ENCODE results near the gene NFKB2.

NFKB2 gene

DNA sequence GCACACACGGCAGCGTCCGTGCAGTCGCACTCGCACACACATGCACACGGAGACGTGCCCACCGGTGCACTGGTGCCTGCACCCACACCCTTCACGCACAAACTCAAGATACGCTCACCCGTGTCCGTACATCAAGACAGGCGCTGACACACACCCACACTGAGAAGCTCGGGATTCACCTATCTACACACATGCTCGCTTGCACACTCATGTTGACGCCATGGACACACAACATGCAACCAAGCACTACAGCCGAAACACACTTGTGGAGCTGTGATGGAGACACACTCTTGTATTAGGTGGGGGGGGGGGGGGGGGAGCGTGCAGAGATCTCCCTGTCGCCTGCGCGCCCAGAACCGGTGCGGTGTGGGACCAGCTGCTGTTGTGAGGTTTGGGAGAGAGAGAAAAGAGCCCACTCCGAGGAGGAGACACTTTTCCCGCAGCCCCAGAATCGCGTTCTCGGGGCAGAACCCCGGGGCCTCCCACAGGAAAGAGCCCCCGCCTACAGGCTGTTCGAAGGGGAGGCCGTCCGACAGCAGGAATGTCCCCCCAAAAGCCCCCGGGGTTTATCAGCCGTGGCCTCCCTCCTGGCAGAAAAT, 605 bp upstream of the NFKB2 start:
- DNase-seq (ENCODE audit: low read depth, low spot score), result no peak

DNA sequence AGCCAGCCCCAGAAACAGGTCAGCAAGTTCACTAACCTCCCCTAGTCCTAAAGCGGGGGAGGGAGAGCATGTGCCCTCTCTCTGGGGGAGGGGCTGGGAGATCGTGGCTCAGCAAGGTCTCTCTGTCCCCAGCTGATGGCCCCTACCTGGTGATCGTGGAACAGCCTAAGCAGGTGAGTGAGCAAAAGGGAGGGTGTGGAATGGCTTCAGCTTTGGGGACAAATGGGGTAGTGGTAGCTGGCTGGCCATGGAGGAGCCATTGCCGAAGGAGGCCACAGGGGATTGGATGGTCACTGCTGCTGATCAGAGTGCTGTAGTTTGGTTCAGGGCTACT, 779 bp downstream of the NFKB2 start:
- no peak for DNase-seq (ENCODE audit: low read depth, low spot score)

DNA sequence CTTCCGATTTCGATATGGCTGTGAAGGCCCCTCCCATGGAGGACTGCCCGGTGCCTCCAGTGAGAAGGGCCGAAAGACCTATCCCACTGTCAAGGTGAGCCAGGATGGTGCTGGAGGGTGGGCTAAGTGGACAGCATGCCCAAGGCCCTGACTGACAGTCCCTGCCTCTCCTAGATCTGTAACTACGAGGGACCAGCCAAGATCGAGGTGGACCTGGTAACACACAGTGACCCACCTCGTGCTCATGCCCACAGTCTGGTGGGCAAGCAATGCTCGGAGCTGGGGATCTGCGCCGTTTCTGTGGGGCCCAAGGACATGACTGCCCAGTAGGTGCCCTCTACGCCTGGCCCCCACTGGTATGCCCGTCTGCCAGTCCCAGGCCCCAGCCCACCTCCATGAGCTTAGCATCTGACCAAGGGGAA, 1.2 kb downstream of the NFKB2 start:
- DNase-seq (ENCODE audit: low read depth, low spot score), result no peak

DNA sequence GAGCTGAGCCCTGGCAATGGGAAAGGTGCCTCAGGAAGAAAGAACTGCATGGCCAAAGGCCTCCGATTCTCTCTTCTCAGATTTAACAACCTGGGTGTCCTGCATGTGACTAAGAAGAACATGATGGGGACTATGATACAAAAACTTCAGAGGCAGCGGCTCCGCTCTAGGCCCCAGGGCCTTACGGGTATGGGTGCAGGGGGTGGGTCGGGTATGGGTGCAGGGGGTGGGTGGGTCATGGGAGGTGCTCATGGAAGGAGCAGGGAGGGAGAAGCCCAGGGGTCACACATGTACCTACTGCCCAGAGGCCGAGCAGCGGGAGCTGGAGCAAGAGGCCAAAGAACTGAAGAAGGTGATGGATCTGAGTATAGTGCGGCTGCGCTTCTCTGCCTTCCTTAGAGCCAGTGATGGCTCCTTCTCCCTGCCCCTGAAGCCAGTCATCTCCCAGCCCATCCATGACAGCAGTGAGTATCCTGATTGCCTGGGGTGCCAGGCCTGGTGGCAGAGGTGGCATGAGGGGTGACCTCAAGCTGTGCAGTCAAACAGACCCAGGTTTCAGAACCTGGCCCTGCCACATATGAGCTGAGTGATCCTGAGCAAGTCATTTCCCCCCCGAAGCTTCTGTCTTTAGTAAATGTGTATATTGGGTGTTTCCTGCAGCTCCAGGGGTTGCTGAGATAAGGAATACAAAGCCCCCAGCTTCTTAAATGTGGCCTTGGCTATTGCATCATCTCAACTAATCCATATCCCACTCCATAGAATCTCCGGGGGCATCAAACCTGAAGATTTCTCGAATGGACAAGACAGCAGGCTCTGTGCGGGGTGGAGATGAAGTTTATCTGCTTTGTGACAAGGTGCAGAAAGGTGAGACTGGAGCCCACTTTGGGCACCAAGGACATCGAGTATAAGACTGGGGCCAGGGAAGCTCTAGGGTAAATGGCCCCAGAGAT, 2.0 kb downstream of the NFKB2 start:
- DNase-seq (ENCODE audit: low read depth, low spot score), result no peak

DNA sequence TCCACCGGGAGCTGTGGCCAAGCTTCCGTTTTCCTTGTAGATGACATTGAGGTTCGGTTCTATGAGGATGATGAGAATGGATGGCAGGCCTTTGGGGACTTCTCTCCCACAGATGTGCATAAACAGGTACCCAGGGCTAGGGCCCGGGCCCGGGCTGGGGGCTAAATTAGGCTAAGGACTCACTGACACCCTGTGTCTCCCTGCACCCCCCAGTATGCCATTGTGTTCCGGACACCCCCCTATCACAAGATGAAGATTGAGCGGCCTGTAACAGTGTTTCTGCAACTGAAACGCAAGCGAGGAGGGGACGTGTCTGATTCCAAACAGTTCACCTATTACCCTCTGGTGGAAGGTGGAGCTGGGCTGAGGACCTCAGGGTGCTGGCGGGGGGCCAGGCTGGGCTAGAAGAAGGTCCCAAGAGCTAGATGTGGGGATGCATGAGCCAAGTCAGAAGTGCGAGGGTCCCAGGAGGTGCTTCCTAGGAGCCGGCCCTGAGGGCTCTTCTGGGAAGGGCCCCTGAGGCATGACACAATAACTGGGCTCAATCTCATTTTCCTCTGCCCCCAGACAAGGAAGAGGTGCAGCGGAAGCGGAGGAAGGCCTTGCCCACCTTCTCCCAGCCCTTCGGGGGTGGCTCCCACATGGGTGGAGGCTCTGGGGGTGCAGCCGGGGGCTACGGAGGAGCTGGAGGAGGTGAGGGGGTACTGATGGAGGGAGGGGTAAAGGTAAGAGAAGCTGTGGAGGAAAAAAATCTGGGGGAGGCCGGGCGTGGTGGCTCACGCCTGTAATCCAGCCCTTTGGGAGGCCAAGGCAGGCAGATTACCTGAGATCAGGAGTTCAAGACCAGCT, 2.9 kb downstream of the NFKB2 start:
- DNase-seq (ENCODE audit: low read depth, low spot score), result no peak

DNA sequence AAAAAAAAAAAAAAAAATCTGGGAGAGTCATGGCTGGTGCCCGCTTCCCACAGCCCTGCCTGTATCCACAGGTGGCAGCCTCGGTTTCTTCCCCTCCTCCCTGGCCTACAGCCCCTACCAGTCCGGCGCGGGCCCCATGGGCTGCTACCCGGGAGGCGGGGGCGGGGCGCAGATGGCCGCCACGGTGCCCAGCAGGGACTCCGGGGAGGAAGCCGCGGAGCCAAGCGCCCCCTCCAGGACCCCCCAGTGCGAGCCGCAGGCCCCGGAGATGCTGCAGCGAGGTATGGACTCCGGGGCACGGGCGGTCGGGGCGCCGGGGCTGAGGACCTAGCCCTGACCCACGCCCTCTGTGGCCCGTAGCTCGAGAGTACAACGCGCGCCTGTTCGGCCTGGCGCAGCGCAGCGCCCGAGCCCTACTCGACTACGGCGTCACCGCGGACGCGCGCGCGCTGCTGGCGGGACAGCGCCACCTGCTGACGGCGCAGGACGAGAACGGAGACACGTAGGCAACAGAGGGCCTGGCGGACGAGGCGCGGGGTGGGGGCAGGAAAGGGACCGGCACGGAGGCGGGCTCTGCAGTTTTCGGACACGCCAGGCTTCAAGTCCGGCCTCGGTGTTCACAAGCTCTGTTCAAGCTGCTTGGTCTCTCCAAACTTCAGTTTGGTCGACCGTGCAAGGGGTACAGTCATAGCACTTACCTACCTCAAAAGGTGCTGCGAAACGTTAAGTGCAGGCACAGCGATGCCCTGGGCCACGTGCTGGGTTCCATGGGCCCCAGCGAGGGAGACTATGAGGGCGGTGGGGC, 3.9 kb downstream of the NFKB2 start:
- DNase-seq (ENCODE audit: low read depth, low spot score), result no peak

DNA sequence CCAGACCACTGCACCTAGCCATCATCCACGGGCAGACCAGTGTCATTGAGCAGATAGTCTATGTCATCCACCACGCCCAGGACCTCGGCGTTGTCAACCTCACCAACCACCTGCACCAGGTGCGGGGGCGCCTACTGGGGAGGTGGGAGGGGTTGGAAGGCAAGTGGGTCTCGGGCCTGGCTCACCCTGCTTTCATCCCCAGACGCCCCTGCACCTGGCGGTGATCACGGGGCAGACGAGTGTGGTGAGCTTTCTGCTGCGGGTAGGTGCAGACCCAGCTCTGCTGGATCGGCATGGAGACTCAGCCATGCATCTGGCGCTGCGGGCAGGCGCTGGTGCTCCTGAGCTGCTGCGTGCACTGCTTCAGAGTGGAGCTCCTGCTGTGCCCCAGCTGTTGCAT, 4.6 kb downstream of the NFKB2 start:
- no peak for DNase-seq (ENCODE audit: low read depth, low spot score)

DNA sequence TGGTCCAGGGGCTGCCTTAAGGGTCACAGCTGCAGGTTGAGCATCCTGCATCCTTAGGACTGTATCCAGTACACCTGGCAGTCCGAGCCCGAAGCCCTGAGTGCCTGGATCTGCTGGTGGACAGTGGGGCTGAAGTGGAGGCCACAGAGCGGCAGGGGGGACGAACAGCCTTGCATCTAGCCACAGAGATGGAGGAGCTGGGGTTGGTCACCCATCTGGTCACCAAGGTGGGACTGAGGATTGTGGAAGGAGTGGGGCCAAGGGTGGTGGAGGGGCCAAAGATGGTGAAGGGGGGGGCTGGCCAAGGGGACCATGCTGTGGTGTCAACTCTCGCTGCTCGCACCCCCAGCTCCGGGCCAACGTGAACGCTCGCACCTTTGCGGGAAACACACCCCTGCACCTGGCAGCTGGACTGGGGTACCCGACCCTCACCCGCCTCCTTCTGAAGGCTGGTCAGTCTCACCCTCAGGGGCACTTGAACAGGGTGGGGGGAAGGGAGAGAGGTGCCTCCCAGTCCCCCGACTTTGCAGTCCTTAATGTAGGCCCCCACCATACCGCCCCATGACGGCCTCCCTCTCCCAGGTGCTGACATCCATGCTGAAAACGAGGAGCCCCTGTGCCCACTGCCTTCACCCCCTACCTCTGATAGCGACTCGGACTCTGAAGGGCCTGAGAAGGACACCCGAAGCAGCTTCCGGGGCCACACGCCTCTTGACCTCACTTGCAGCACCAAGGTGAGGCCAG, 5.3 kb downstream of the NFKB2 start:
- no peak for DNase-seq (ENCODE audit: low read depth, low spot score)

DNA sequence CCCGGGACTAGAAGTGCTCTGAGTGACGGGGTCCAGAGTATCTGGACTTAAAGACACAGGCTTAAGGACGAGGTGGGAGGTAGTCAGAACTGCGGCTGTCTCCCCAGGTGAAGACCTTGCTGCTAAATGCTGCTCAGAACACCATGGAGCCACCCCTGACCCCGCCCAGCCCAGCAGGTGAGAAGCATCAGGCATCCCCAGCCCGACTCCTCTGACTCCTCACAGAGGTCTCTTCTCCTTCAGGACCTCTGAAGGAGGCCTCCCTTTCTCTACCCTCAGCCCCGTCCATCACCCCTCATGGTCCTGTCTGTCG, 5.8 kb downstream of the NFKB2 start:
- no peak for DNase-seq (ENCODE audit: low read depth, low spot score)

DNA sequence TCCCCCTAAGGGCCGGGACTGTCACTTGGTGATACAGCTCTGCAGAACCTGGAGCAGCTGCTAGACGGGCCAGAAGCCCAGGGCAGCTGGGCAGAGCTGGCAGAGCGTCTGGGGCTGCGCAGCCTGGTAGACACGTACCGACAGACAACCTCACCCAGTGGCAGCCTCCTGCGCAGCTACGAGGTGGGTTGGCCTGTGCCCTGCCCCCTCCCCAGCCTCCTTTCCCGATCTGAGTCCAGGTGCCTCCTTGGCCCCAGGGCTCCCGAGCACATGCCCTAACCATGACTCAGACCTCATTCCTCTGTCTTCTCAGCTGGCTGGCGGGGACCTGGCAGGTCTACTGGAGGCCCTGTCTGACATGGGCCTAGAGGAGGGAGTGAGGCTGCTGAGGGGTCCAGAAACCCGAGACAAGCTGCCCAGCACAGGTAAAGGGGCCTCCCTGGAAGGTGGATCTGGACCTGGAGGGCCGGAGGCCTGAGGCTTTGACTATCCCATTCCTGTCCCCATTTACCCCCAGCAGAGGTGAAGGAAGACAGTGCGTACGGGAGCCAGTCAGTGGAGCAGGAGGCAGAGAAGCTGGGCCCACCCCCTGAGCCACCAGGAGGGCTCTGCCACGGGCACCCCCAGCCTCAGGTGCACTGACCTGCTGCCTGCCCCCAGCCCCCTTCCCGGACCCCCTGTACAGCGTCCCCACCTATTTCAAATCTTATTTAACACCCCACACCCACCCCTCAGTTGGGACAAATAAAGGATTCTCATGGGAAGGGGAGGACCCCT, 6.4 kb downstream of the NFKB2 start:
- DNase-seq (ENCODE audit: low read depth, low spot score), result no peak

DNA sequence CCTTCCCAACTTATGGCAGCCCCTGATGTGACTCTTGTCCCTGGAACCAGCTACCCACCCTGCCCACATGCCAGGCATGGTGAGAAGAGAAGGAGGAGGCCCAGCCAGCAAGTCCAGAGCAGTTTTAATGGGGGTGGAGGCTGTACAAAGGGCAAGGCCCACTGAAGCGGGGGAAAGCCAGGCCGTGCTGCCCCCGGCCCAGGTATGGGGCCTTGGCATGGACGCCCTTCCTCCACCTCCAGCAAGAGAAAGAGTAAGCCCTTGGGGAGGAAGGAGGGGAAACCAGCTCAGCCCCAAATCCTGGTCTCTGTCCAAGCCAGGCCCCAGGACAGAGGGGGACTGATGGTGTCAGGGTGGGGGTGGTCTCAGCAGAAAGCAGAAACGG, 7.0 kb downstream of the NFKB2 start:
- no peak for DNase-seq (ENCODE audit: low read depth, low spot score)

DNA sequence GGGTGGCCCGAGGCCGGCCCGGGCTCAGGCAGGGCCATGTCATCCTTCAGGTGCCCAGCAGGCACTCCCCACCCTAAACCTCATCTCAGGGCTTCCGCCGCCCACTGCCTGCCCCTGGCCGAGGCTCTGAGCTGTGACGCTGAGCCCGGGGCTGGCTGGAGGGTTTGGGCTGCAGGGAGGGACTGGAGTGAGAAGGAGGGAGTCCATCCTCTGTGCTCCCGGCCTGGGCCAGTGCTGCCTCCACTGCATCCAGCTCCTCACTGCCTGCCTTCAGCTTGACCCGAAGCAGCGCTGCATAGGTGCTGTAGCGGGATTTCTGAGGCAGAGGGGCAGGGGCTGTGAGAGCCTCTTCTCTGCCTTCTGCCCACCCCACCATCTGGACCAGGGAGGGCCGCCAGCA, 7.6 kb downstream of the NFKB2 start:
- DNase-seq (ENCODE audit: low read depth, low spot score), result no peak

DNA sequence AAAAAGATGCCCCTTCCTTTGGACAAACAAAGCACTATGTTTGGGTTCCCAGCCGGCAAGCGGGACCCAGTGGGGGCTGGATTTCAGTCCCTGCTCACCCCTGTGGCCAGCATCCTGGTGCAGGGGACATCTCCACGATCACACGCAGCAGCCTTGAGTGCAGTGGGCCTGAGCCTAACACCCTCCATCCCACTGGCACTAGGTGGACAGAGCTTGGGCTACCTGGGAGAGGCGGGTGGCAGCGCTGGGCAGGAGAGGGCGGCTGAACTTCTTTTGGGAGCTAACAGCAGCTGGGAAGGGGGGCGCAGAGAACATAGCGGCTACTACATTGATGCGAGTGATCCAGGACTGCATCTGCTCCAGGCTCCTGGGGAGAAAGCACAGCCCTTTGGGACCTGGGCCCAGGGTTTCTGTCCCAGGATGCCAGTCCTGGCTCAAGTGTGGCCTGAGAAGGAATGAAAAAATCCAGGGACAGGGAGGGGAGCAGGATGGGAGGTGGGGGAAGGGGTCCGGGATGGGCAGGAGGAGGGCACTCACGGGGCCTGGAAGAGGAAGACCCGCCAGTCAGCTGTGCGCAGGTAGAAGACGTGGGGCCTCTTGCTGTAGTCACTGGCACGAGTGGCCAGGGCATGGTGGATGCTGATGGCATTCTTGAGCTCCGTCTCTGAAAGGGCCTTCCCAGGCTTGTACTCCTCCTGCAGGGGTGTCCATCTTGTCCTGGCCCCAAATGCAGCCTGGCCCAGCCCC, 9.0 kb downstream of the NFKB2 start:
- no peak for DNase-seq (ENCODE audit: low read depth, low spot score)

DNA sequence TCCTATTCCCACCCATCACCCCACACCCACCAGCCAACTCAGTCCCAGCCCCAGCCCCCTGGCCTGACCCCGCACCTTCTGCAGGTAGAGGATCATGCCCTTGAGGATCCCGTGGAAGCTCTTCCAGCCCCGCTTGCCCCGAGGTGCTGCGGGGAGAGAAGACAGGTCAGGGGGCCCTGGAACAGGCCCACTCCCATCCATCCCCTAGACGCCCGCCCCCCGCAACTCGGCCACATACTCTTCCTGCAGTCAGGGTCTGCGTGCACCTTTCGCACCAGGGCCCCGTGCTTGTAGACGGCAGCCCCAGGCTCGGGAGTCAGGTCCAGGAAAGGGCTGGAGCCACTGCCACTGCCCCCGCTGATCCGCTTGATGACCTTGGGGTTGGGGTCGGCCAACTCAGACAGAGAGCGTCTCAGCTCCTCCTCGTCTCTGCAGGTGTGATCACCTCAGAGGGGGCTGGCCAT, 9.6 kb downstream of the NFKB2 start:
- no peak for DNase-seq (ENCODE audit: low read depth, low spot score)

DNA sequence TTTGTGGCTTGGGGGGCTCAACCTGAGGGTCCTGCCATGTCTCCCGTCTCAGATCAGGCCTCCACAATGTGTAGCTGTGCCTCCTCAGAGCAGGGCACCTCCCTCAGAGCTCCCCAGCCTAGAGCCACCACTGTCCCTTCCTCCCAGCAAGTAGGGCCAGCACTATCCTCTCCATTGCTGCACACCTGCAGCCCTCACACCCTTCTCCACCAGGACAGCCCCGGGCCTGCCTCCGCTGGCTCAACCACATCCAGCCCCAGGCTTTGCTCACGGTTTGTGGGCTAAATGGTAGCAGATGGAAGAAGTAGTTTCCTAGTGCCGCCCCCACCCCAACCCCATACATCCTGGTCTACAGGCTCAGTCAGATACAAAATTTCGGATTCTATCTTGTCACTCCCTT, 10.1 kb downstream of the NFKB2 start:
- DNase-seq (ENCODE audit: low read depth, low spot score), result no peak

DNA sequence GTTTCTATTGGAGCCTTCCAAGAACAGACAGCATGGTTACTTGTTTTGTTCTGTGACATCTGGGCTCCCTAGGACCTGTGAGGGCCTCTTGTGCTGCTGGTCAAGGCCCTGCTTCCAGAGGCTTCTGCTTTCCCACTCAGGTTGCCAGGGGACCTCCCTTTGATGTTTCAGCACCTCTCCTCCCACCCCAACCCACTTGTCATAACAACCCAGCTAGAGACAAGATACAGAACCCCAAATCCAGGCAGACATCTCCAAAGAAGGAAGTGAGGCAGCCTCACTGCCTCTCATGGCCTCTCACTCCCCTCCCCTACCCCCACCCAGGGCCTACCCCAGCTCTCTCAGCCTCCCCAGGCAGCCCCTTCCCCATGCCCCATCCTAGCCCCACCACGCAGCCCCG, 11.3 kb downstream of the NFKB2 start:
- no peak for DNase-seq (ENCODE audit: low read depth, low spot score)

DNA sequence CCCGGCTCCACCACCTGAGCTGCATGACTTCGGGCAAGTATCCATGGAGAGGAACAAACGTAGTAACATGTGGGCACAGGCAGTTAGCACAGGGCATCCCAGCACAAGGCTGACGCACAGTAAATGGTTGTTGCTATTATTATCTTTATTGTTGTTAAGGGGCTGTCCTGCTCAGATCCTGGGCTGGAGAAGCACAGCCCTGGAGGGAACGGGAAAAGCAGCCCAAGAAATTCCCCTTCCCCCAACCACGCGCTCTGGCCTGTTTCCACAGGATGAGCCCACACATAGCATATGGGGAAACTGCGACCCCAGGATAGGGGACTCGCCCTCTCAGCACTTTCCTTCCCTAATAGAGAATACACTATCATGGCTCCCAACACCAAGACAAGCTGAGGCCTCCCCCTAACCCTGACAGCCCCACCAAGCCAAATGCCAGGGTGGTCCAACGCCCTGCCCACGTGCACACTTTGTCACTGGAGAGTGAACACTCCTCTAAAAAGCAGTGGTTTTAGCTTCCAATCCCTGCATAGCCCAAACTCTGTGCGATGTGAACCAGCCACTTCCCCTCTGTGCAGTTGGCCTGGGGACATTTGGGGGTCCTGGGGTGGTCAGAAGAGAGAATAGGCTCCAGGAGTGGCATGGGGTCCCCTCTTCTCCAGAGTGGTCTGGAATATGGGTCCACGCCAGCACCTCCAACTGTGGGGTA, 12.1 kb downstream of the NFKB2 start:
- DNase-seq (ENCODE audit: low read depth, low spot score), result no peak

DNA sequence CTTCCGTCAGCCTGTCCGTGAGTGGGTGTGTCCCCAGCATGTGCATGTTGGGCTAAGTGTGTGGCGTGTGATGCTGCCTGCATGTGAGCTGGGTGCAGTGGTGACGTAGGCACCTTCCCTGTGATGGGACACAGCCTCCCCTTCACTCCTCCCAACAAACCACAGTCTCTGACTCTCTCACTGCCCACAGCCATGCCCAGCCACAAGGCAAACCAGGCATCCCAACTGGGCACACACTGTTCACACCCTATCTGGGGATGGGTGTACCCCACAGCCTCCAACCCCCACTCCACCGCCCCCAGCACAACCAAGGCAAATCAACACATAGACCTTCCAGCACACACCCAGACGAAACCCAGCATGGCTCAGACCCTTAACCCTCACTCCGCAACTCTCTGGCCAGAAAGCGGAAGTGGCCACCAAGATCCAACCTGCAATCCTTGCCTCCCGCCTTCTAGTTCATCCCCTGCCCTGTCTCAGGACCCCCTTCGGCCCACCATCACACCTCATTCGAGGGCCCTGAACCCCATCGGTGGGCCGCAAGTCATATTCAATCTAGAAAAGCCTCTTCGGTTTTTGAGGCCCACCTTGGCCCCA, 12.7 kb downstream of the NFKB2 start:
- no peak for DNase-seq (ENCODE audit: low read depth, low spot score)
